Vagina (tissue), 2 donors: ENCODE results near the gene VOPP1. TPM values are rescaled to one million over a fixed set of nuclear protein-coding genes. Genes with fewer than 3 reads are reported as not detected.

Experiments
- DNase-seq, 2 donors: peaks; one replicate each; pipeline ENCODE4 v3.0.0-alpha.2; 2017; ENCODE audit errors: extremely low spot score in 2 of 2
- H3K27ac ChIP-seq: fragments of 200-600 bp; sonication (generic); one replicate; pipeline ENCODE4 v1.5.1; 2019
- H3K27me3 ChIP-seq: fragments of 200-600 bp; sonication (generic); one replicate; pipeline ENCODE4 v1.5.1; 2019
- H3K36me3 ChIP-seq, 2 donors: fragments of 200-600 bp; sonication (generic); one replicate each; pipeline ENCODE4 v1.5.1; 2017 to 2019
- H3K4me1 ChIP-seq: fragments of 200-600 bp; sonication (generic); one replicate; pipeline ENCODE4 v1.5.1; 2019
- H3K4me3 ChIP-seq, 2 donors: fragments of 200-600 bp; sonication (generic); 1 replicate in 1 of 2; 2 replicates in 1 of 2; pipeline ENCODE4 v1.5.1; 2016 to 2019
- H3K9me3 ChIP-seq: fragments of 200-600 bp; sonication (generic); one replicate; pipeline ENCODE4 v1.5.1; 2019
- POLR2A ChIP-seq, 2 donors: fragments of 450-650 bp; IDR thresholded peaks; one replicate each; pipeline ENCODE4 v1.6.1; 2017; ENCODE audit warnings: antibody characterized with exemption in 2 of 2, mild to moderate bottlenecking in 2 of 2, moderate library complexity in 2 of 2
- POLR2AphosphoS5 ChIP-seq, 2 donors: sonication (generic); formaldehyde crosslinking; IDR thresholded peaks; one replicate each; pipeline ENCODE4 v1.9.0; 2017; ENCODE audit warnings: antibody characterized with exemption in 2 of 2, mild to moderate bottlenecking in 2 of 2, low read depth in 1 of 2; ENCODE audit not compliant: insufficient read depth in 1 of 2
- intact Hi-C: fragments of 100-400 bp; cut with DNase I; formaldehyde crosslinking; loops from one replicate; pipeline ENCODE4 v1.15.1; 2023
- total RNA-seq: library from RNA; depleted of rRNA; stranded (reverse); fragments of >200 nt; gene quantifications from one replicate; pipeline ENCODE4 v1.2.3, GENCODE V29; 2016
- TF ChIP-seq, protein P1 (sequence below), 3 experiments: fragments of 450-650 bp in 2 of 3; fragments of 200-600 bp in 1 of 3; sonication (generic) in 1 of 3; IDR thresholded peaks; one replicate each; pipeline ENCODE4 v1.5.1; 2017 to 2019; ENCODE audit warnings: antibody characterized with exemption in 3 of 3, mild to moderate bottlenecking in 2 of 3, moderate library complexity in 2 of 3

The VOPP1 gene
- total RNA-seq, 1 donor from 2014 or later, result 26.3 TPM

DNA sequence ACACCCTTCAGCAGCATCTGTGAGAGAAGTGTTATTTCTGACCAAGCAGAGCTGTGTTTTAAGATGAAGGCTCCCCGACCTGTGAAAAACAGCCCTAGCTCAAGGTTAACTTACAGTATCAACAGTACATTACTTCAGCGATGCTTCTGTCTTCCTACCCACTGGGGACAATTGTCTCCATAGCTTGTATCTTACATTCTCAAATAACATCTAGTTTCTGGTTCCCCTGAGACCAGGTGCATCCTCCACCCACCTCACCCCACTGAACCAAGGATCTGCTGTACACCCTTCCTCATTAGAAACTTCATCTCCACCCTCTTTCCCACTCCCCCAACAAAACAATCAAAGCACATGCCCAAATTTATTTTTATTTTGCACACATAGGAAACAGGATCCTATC, 102.0 kb downstream of the VOPP1 start:
- TF ChIP-seq POLR2AphosphoS5 (IDR thresholded peaks at IDR 0.05; ENCODE audit: insufficient read depth in 1 of 2, low read depth in 1 of 2) (no peak), POLR2A (IDR thresholded peaks at IDR 0.05) (no peak)
- TF ChIP-seq, protein P1, sequence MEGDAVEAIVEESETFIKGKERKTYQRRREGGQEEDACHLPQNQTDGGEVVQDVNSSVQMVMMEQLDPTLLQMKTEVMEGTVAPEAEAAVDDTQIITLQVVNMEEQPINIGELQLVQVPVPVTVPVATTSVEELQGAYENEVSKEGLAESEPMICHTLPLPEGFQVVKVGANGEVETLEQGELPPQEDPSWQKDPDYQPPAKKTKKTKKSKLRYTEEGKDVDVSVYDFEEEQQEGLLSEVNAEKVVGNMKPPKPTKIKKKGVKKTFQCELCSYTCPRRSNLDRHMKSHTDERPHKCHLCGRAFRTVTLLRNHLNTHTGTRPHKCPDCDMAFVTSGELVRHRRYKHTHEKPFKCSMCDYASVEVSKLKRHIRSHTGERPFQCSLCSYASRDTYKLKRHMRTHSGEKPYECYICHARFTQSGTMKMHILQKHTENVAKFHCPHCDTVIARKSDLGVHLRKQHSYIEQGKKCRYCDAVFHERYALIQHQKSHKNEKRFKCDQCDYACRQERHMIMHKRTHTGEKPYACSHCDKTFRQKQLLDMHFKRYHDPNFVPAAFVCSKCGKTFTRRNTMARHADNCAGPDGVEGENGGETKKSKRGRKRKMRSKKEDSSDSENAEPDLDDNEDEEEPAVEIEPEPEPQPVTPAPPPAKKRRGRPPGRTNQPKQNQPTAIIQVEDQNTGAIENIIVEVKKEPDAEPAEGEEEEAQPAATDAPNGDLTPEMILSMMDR (IDR thresholded peaks at IDR 0.05), result no peak
- Histone ChIP-seq H3K4me3 (no peak overlapping the region), H3K27ac (no peak overlapping the region), H3K9me3 (no peaks in the 10 kb centered on the region), H3K4me1 (no peaks in the 10 kb centered on the region), H3K27me3 (no peaks in the 10 kb centered on the region), H3K36me3 (peaks cover 0 to 5% of the 10 kb centered on the region in 2 donors)
- intact Hi-C loops, result no loop called here
- no peak for DNase-seq

DNA sequence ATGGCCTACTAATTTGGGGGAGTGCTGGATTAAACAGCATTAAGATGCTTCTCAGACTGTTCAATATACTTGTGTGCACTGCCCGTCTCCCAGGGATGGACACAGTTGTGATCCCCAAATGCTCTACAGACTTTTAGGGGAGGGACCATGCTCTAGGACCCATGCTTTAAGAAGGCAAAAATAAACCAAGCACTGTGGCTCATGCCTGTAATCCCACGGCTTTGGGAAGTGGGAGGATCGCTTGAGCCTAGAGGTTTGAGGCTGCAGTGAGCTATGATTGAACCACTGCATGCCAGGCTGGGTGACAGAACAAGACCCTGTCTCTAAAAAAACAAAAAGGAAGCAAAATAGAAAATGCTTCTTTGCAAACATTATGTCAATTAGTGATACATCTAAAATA, 102.6 kb downstream of the VOPP1 start:
- TF ChIP-seq POLR2AphosphoS5 (IDR thresholded peaks at IDR 0.05; ENCODE audit: insufficient read depth in 1 of 2, low read depth in 1 of 2) (no peak), POLR2A (IDR thresholded peaks at IDR 0.05) (no peak)
- TF ChIP-seq, protein P1 (IDR thresholded peaks at IDR 0.05), result no peak
- H3K27me3 ChIP-seq, result no peaks in the 10 kb centered on the region
- no peak for DNase-seq
- H3K36me3 ChIP-seq, result peaks cover 0 to 11% of the 10 kb centered on the region in 2 donors
- no peaks in the 10 kb centered on the region for H3K9me3 ChIP-seq
- no peak overlapping the region for H3K27ac ChIP-seq
- no peaks in the 10 kb centered on the region for H3K4me1 ChIP-seq
- intact Hi-C loops, result no loop called here
- no peak overlapping the region for H3K4me3 ChIP-seq

DNA sequence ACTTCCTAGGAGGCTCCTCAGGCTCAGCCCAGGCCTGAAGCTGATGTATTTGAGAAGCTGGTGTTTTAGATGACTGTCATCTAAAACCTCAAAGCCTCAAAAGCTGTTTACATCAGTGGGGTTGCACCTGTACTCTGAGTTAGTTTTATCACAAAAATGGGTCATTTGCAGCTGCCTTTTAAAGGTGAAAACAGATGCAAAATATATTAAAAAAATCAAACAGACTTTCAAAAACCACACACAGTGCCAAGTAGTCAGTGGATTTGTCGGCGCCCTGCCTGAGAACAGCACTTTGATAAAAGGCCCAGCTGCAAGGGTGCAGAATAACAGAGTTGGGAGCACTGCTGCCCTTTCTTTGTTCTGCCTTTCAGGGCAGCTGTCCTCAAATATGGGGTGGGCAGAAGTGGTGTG, 103.0 kb downstream of the VOPP1 start:
- no peak for DNase-seq
- no peak overlapping the region for H3K4me3 ChIP-seq
- intact Hi-C loops, result no loop called here
- no peaks in the 10 kb centered on the region for H3K9me3 ChIP-seq
- H3K4me1 ChIP-seq, result no peaks in the 10 kb centered on the region
- TF ChIP-seq, protein P1 (IDR thresholded peaks at IDR 0.05), result no peak
- no peak for TF ChIP-seq POLR2AphosphoS5 (IDR thresholded peaks at IDR 0.05; ENCODE audit: insufficient read depth in 1 of 2, low read depth in 1 of 2)
- TF ChIP-seq POLR2A (IDR thresholded peaks at IDR 0.05), result no peak
- H3K36me3 ChIP-seq, result peaks cover 0 to 15% of the 10 kb centered on the region in 2 donors
- no peak overlapping the region for H3K27ac ChIP-seq
- H3K27me3 ChIP-seq, result no peaks in the 10 kb centered on the region

DNA sequence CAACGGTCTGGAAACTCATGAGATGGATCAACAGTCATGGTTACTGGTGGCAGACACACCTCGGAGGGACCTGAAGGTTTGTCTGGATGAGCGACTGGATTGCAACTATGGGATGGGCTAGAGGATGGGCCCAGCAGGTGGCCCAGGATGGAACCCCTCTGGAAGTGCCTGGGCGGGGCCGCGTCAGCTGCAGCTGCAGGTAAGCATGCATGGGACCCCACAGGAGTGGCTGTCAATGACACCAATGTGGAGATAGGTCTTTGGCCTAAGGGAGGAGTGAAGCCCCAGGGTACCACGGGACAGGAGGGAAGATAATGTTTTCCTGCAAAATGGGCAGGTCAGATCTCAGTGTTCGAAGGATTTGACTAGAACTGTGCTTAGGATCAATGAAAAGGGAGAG, 103.8 kb downstream of the VOPP1 start:
- Histone ChIP-seq H3K36me3 (peaks cover 0 to 17% of the 10 kb centered on the region in 2 donors), H3K9me3 (no peaks in the 10 kb centered on the region), H3K27me3 (no peaks in the 10 kb centered on the region), H3K27ac (no peak overlapping the region), H3K4me3 (no peak overlapping the region), H3K4me1 (no peaks in the 10 kb centered on the region)
- TF ChIP-seq, protein P1 (IDR thresholded peaks at IDR 0.05), result no peak
- no peak for TF ChIP-seq POLR2A (IDR thresholded peaks at IDR 0.05)
- no peak for TF ChIP-seq POLR2AphosphoS5 (IDR thresholded peaks at IDR 0.05; ENCODE audit: insufficient read depth in 1 of 2, low read depth in 1 of 2)
- DNase-seq, result peak in 1 of 2 donors; percentile 62
- intact Hi-C loops, result no loop called here

DNA sequence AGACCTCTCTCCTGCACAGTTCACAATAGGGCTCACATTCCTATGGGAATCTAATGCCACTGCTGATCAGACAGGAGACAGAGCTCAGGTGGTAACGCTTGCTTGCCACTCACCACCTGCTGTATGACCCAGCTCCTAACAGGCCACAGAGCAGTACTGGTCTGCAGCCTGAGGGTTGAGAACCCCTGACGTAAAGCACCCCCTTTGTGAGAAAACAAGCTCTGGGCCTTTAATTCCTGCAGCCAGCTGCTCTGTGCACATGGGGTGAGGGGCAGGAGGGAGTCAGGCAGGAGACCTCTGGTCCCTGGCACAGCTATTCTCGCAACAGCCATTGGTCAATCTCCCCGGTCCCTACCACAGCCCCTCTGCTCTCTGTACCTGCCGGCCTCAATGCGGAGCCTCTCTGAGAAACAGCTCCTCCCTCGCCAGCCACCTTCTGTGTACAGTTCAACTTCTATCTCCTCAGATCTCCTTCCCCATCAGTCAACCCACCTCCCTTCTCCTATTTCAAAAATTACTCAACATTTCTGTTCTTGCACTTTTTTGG, 105.2 kb downstream of the VOPP1 start:
- Histone ChIP-seq H3K9me3 (no peaks in the 10 kb centered on the region), H3K27ac (no peak overlapping the region), H3K27me3 (no peaks in the 10 kb centered on the region), H3K36me3 (peaks cover 0 to 17% of the 10 kb centered on the region in 2 donors), H3K4me3 (no peak overlapping the region), H3K4me1 (no peaks in the 10 kb centered on the region)
- intact Hi-C loops, result no loop called here
- no peak for TF ChIP-seq POLR2A (IDR thresholded peaks at IDR 0.05)
- TF ChIP-seq, protein P1 (IDR thresholded peaks at IDR 0.05), result no peak
- peak in 1 of 2 donors; percentile 54 for DNase-seq
